ENCODE measurements around the gene ACSM5.

Gene ACSM5

GRCh38 chr16:20409398-20410120 is at the start of gene ACSM5:
TSS of gene ACSM5 (plus strand) at chr16:20409534. CDS start at chr16:20411485, 1,951 bp downstream.
- no peak for DNase-seq

GRCh38 chr16:20359997-20360396 is 49.3 kb upstream of the ACSM5 start:
- no peak for DNase-seq

- no peak for DNase-seq
Observed at GRCh38 chr16:20363191-20363590, 46.1 kb upstream of the ACSM5 start.

- no peak for DNase-seq
Observed at GRCh38 chr16:20364051-20364450, 45.3 kb upstream of the ACSM5 start.

GRCh38 chr16:20369452-20370054 is 39.8 kb upstream of the ACSM5 start:
- DNase-seq, result no peak

GRCh38 chr16:20372701-20373100 is 36.6 kb upstream of the ACSM5 start:
- no peak for DNase-seq

GRCh38 chr16:20377181-20377580 is 32.2 kb upstream of the ACSM5 start:
- DNase-seq, result no peak

GRCh38 chr16:20380782-20381181 is 28.6 kb upstream of the ACSM5 start:
- DNase-seq, result no peak

GRCh38 chr16:20382202-20382948 is 27.0 kb upstream of the ACSM5 start:
- DNase-seq, result no peak

GRCh38 chr16:20383106-20384029 is 26.0 kb upstream of the ACSM5 start:
- DNase-seq, result peak in 1 of 2 experiments; percentile 41

- DNase-seq, result peak in 1 of 2 experiments; percentile 4
Observed at GRCh38 chr16:20385844-20386832, 23.2 kb upstream of the ACSM5 start.

GRCh38 chr16:20387978-20388377 is 21.4 kb upstream of the ACSM5 start:
- no peak for DNase-seq

- DNase-seq, result no peak
Observed at GRCh38 chr16:20388854-20389253, 20.5 kb upstream of the ACSM5 start.

- no peak for DNase-seq
Observed at GRCh38 chr16:20391045-20391444, 18.3 kb upstream of the ACSM5 start.

- no peak for DNase-seq
Observed at GRCh38 chr16:20393801-20394577, 15.3 kb upstream of the ACSM5 start.

GRCh38 chr16:20395946-20396345 is 13.4 kb upstream of the ACSM5 start:
- DNase-seq, result no peak

- DNase-seq, result no peak
Observed at GRCh38 chr16:20396846-20397467, 12.4 kb upstream of the ACSM5 start.

- no peak for DNase-seq
Observed at GRCh38 chr16:20397468-20398074, 11.8 kb upstream of the ACSM5 start.

- DNase-seq, result no peak
Observed at GRCh38 chr16:20398603-20399002, 10.7 kb upstream of the ACSM5 start.

- DNase-seq, result no peak
Observed at GRCh38 chr16:20399185-20399584, 10.1 kb upstream of the ACSM5 start.
